NCI-H226 (cell line): ENCODE data around the gene PLEKHG3.
"Not testable (repeated sequence)": the region's sequence is repeated elsewhere in the genome, so short reads cannot be mapped to it uniquely, and the experiment has no call there.

Experiments used
- DNase-seq: peaks from one replicate; pipeline ENCODE4 v3.0.0-alpha.2; 2015

Gene PLEKHG3

GRCh38 chr14:64688811-64689281 lies 15.4 kb upstream of the PLEKHG3 start:
- DNase-seq, result no peak

DNA sequence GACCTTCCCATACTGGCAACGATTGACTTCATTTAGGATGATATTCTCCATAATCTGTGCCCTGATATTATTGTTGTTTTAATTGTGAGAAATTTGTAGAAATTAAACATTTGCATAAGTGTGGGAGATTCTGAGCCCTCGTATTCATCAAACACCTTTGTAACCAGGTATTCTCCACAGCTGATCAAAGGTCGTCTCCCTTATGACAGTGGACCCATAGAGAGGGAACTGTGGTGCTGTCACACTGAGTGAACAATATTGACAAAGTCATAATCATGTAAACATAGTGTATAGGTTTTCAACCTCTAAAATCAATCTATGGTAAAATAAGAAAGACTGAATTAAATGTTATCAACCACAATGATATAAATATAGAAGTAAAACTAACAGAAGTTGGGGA lies 14.9 kb upstream of the PLEKHG3 start:
- DNase-seq, result no peak

GRCh38 chr14:64690607-64691006 lies 13.6 kb upstream of the PLEKHG3 start:
- DNase-seq, result not testable (repeated sequence)

DNA sequence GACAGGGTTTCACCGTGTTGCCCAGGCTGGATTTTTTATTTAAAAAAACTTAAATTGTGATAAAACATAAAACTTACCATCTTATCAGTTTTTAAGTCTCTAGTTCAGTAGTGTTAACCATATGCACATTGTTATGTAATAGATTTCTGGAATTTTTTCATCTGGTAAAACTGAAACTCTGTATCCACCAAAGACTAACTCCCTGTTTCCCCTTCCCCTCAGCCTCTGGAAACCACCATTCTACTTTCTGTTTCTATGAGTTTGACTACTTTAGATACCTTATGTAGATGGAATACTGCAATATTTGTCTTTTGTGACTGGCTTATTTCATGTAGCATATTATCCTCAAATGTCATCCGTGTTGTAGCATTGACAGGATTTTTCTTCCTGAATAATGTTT lies 12.8 kb upstream of the PLEKHG3 start:
- no peak for DNase-seq

GRCh38 chr14:64692189-64692985 lies 11.8 kb upstream of the PLEKHG3 start:
- peak; percentile 47 for DNase-seq

GRCh38 chr14:64692986-64693809 lies 11.0 kb upstream of the PLEKHG3 start:
- no peak for DNase-seq

DNA sequence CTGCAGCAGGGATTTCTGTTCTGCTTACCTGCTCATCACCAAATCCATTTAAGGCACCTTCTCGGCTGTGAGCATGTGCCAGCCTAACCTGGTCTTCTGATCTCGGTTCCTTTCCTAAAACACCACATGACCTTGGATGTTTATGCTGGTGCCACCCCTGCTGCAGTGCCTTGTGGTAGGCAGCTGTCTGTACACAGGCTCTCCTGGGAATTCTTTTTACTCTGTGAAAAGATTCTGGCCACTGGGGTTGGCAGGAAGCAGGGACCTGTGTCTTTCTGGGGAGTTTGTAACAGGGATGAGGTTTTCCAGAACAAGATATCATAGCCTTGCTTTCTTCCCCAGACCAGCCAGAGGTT lies 10.4 kb upstream of the PLEKHG3 start:
- DNase-seq, result no peak

GRCh38 chr14:64695071-64695470 lies 9.2 kb upstream of the PLEKHG3 start:
- DNase-seq, result no peak

- no peak for DNase-seq
Measured at GRCh38 chr14:64696355-64696857, 7.8 kb upstream of the PLEKHG3 start.

- DNase-seq, result no peak
Measured at GRCh38 chr14:64698903-64699302, 5.3 kb upstream of the PLEKHG3 start.

DNA sequence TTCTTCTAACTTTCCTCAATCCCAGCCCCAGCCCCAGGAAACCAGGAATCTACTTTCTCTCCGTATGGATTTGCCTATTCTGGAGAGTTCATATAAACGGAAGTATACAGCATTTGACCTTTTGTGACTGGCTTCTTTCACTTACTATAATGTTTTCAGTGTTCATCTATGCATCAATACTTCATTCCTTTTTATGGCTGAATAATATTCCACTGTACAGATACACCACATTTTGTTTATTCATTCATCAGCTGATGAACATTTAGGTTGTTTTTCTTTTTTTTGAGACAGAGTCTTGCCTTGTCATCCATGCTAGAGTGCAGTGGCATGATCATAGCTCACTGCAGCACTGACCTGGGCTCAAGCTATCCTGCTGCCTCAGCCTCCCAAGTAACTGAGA lies 3.9 kb upstream of the PLEKHG3 start:
- DNase-seq, result no peak

DNA sequence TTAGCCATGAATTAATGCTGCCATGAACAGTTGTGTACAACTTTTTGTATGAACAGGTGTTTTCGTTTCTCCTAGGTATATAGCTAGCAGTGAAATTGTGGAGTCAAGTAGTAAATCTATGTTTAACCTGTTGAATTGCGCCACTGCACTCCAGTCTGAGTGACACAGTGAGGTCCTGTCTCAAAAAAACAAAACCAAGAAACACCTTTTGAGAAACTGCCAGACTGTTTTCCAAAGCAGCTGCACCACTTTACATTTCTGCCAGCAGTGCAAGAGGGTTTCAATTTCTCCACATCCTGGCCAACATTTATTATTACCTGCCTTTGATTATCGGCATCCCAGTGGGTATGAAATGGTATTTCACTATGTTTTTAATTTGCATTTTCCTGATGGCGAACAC lies 3.3 kb upstream of the PLEKHG3 start:
- no peak for DNase-seq

DNA sequence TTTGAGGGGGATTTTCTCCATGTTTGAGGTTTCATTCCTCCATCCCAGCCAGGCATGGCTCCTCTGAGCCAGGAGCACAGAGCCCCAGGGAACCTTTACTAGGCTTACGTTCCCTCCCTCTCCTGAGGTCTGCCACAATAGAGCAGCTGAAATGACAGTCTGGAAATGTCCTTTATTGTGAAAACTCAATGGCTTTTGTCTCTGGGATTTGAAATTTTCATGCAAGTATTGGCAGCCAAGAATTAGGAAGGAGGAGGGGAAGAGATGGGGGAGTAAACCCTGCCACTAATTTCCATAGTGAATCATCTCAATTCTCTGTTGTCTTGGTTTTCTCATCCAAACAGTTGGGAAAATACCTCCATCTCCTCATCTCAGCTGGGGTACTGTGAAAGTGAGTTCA lies 2.6 kb upstream of the PLEKHG3 start:
- no peak for DNase-seq

DNA sequence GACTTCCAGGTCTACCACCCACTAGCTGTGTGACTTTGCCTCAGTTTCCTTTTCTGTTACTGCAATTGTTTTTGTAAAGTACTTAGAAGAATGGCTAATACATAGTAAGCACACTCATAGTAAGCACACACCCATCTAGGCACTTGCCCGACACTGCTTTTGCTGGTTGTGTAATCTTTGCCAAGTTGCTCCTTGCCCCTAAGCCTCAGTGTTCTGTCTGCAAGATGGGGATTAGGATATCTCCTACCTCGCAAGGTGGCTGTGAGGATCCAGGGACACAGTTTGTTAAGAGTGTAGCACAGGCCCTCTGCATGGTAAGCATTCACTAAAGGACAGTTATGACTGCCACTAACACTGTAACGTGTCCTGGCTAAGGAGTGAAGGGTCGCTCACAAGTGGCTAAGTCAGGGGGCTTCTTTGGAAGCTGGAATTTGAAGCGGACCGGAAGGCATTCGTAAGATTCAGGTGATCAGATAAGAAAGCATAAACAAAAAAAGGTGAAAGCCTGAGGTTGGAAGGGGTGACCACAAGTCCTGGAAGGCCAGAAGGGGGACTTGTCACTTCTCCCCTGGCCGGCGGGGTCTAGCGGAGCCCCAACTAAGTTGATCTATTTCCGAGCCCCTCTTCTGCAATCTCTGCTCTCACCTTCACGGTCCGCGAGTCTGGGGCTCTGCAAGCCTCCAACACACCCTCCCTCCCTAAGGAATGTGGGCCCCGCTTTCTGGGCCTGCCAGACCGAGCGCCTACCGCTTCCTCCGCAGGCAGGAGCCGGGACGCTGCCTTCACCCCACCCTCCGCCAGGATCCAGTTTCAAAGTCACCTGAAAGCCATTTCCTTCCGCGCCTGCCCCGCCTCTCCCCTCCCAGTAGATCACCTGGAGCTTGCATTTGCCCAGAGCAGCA lies 1.5 kb upstream of the PLEKHG3 start:
- no peak for DNase-seq

GRCh38 chr14:64703395-64704142 lies 655 bp upstream of the PLEKHG3 start:
- no peak for DNase-seq

- no peak for DNase-seq
Measured at GRCh38 chr14:64704743-64705380, 638 bp downstream of the PLEKHG3 start.

DNA sequence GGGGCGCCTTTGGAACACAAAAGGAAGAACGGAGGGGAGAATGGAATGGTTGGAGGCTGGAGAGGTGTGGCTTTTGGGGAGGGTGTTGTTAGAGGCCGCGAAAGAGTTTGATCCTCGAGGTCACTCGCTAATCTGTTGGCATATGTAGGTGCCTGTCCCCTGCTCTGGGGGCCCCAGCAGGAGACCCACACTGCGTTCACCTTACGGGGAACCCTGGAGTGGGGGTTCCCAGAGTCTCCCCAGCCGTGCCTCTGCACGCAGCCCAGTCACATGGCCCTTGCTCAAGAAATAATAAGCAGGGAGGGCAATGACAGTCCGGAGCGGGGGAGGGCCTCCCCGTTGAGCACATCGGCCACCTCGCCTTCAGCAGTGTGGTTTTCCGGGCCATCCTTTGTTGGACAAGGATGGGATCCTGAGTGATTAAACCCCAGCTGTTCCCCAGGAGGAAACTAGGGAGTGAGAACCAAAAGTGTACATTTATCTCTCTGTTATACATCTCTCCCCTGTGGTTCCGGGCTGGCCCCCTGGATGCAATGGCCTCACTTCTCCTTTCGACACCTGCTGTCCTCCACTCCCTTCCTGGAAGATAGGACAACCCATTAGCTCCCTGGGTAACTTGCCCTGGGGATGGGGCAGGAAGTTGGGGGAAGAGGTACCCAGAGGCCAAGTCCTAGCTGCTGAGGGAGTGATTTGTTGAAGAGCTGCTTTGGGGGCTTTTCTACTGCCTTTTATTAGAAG lies 1.3 kb downstream of the PLEKHG3 start:
- DNase-seq, result no peak

DNA sequence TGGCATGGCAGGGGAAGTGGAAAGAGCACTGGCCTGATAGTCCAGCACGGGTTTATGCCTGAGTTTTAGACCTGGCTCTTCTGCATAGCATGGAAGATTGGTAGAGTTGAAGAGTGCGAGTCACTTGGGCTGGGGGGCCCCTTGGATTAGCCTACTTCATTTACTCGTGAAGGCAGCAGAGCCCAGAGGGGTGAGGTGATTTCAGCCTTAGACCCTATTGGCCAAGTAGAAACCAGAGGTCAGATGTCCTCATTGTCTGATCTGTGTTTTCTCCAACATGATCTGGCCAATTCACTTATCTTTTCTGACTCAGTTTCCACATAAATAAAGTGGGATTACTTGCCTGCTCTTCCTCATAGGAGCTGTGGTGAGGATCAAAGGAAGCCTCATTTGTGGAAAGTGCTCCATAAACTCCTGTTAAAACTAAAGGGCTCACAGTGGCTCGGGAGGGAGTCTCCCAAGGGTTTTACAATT lies 1.9 kb downstream of the PLEKHG3 start:
- DNase-seq, result no peak

DNA sequence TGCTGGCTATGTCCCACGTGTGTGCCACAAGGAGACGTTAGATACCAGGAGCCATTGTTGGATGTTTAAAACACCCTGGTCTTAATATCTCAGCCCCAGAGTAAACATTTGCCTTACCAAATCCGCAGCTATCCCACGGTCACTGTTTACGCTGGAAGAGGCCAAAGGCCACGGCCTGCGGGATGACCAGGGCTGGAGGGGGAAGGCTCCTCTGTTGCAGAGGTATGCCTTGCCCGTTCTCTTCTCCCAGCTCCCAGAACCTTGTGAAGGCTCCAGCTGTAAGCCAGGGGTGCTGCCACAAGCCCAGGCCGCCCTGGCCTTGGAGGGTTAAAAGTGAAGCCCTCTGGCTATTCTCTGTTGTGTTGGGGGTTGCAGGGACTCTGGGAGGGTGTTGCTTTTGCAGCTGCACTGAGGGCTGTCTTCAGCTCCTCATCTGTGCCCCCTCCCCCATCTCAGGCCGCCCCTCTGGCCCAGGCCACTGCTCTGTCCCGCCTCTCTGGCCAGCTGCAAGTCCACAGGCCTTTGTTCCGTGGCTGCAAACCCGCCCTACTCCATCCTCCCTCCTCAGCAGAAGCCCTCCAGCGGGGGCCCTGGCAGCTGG lies 2.5 kb downstream of the PLEKHG3 start:
- no peak for DNase-seq

DNA sequence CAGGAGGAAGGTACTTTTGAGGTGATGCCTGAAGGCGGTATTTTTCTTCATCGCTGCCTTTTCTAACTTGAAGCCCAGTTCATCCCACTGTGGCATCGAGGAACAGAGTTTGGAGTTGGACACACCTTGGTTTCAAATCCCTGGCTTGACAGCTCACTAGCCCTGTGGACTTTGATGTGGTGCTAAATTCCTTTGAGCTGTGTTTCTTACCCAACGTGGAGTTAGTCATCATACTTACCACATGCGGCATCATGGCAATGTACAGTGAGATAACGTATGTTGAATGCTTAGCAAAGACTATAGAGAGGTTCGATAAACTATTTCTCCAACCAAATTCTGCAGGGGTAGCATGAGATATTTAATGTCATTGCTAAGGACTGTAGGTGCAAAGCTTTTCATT lies 3.4 kb downstream of the PLEKHG3 start:
- peak; percentile 94 for DNase-seq
